ENCODE results near the gene PCCA.

DNA sequence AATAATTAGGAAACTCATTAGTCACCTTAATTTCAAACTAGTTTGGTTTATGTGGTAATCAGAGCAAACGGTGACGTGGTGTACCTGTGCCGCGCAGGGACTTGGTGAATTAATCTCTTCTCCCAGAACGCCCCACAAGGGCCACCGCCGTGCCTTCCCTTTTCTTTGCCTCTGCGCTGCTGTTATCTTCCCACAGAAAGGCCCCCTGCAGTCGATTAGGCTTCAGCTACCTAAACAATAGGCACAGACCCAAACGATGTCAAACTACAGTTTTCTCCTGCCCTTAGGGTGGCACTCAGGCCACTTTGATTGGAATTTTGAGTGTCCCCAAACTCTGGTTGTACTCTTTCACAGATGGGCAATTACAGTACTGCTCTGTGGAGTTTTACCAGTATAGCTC is 384.2 kb downstream of the PCCA start:
- no peak for TF ChIP-seq ELF4 (IDR thresholded peaks at IDR 0.05)
- no peak for TF ChIP-seq SP1 (IDR thresholded peaks at IDR 0.05)
- TF ChIP-seq FOXM1 (IDR thresholded peaks at IDR 0.05; ENCODE audit: borderline replicate concordance), result no peak
- TF ChIP-seq BHLHE40 (IDR thresholded peaks at IDR 0.05; ENCODE audit: borderline replicate concordance), result no peak
- TF ChIP-seq, protein P1, sequence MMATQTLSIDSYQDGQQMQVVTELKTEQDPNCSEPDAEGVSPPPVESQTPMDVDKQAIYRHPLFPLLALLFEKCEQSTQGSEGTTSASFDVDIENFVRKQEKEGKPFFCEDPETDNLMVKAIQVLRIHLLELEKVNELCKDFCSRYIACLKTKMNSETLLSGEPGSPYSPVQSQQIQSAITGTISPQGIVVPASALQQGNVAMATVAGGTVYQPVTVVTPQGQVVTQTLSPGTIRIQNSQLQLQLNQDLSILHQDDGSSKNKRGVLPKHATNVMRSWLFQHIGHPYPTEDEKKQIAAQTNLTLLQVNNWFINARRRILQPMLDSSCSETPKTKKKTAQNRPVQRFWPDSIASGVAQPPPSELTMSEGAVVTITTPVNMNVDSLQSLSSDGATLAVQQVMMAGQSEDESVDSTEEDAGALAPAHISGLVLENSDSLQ (IDR thresholded peaks at IDR 0.05), result no peak
- no peak for TF ChIP-seq HDGF (IDR thresholded peaks at IDR 0.05; ENCODE audit: borderline replicate concordance)
- no peak for TF ChIP-seq ARNT (IDR thresholded peaks at IDR 0.05)
- no peak for TF ChIP-seq L3MBTL2 (conservative IDR thresholded peaks at IDR 0.05)
- TF ChIP-seq SUZ12 (IDR thresholded peaks at IDR 0.05), result no peak
